AG08395 (cell line): ENCODE data around the gene ACSL4.
"Not testable (repeated sequence)": the region's sequence is repeated elsewhere in the genome, so short reads cannot be mapped to it uniquely, and the experiment has no call there.

Experiments used
- DNase-seq: peaks from one replicate; pipeline ENCODE4 v3.0.0; 2012; ENCODE audit warnings: mixed read lengths, low spot score

Gene ACSL4

DNA sequence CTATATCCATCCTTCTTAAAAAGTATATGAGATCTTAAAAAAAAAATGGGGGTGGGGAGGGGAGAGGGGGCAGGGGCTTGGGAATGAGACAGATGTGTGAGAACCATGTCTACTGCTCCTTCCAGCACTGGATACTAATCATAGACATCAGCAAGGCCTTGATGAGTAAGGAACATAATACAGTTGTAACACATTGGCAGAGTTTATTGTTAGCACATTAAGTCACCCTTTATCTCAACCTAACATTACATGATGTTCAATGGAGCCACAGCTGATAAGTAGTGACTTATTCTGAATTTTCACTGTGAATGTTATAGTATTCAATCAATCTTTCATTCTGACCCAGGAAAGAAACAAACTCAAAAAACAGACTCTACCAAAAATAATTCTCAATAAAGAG is 60.8 kb downstream of the ACSL4 start:
- DNase-seq, result no peak

DNA sequence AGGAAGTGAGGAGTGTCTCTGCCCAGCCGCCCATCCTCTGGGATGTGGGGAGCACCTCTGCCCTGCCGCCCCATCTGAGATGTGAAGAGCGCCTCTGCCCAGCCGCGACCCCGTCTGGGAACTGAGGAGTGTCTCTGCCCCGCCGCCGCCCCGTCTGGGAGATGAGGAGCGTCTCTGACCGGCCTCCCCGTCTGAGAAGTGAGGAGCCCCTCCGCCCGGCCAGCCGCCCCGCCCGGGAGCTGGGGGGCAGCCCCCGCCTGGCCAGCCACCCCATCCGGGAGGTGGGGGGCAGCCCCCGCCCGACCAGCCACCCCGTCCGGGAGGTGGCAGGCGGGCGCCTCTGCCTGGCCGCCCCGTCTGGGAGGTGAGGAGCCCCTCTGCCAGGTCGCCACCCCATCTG is 61.9 kb downstream of the ACSL4 start:
- DNase-seq, result not testable (repeated sequence)

DNA sequence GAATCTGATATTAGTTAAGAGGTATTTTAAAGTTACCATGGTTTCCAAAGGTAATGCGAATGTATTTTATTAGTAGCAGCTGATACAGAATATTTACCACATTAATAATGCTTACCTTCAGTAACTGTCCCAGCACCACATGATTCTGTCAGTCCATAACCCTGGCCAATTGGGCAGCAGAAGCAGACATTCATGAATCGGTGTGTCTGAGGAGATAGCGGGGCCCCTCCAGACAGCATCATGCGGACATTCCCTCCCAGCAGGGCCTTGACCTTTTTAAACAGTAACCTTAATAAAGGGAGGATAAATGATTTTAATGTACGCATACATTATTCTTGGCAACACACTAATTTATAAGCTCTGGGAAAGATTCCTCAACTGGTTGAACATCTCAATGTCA is 65.1 kb downstream of the ACSL4 start:
- DNase-seq, result no peak

DNA sequence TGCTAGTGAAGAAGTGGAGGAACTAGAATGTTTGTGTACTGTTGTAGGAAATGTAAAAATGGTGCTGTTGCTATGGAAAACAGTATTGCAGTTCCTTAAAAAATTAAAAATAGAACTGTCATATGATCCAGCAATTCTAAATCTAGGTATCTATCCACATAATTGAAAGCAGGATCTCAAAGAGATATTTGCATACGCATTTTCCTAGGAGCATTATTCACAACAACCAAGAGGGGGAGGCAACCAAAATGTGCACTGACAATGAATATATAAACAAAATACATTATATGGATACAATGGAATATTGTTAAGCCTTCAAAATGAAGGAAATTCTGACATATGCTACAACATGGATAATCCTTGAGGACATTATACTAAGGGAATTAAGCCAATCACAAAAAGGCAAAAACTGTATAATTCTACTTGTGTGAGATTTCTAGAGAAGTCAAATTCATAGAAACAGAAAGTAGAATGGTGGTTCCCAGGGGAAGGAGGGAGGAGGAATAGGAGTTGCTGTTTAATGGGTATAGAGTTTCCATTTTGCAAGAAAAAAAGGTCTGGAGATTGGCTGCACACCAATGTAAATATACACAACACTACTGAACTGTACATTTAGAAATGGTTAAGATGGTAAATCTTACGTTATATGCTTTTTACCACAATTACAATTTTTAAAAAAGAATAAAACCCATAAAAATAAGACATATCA is 72.5 kb downstream of the ACSL4 start:
- no peak for DNase-seq

DNA sequence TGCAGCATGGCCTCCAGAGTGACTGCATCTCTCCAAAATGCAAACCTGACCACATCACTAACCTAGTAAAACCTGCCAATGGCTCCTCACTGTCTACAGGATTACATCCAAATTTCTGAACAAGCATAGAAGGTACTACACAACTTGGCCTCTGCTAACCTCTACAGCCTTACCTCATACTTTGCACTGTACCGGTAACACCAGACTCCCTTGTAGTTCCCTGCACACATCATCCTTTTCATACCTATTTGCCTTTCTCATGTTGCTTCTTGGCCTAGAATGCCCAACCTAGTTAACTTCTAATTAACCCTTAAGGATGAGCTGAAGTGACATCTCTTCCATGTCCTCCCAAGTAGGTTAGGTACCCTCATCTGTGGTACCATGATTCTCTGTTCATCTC is 74.7 kb downstream of the ACSL4 start:
- DNase-seq, result no peak

DNA sequence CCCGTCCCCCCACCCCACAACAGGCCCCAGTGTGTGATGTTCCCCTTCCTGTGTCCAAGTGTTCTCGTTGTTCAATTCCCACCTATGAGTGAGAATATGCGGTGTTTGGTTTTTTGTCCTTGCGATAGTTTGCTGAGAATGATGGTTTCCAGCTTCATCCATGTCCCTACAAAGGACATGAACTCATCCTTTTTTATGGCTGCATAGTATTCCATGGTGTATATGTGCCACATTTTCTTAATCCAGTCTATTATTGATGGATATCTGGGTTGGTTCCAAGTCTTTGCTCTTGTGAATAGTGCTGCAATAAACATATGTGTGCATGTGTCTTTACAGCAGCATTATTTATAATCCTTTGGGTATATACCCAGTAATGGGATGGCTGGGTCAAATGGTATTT is 75.7 kb downstream of the ACSL4 start:
- DNase-seq, result not testable (repeated sequence)

DNA sequence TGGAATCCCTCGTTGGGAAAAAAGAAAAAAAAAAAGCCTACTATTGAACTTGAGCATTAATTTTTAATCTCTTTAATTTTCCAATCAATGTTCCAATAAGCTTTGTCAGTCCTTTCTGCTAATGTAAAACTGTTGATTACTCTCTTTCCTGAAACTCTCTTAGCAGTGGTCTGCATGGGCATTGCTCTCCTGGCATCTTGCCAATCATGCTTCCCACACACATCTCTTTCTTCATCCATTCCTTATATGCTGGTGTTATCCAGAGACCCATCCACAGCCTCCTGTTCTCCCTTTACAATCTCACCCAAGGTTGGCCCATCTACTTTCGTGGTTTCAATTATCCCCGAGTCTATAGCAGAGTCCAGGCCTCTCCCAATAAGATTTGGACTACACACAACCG is 76.3 kb downstream of the ACSL4 start:
- no peak for DNase-seq

DNA sequence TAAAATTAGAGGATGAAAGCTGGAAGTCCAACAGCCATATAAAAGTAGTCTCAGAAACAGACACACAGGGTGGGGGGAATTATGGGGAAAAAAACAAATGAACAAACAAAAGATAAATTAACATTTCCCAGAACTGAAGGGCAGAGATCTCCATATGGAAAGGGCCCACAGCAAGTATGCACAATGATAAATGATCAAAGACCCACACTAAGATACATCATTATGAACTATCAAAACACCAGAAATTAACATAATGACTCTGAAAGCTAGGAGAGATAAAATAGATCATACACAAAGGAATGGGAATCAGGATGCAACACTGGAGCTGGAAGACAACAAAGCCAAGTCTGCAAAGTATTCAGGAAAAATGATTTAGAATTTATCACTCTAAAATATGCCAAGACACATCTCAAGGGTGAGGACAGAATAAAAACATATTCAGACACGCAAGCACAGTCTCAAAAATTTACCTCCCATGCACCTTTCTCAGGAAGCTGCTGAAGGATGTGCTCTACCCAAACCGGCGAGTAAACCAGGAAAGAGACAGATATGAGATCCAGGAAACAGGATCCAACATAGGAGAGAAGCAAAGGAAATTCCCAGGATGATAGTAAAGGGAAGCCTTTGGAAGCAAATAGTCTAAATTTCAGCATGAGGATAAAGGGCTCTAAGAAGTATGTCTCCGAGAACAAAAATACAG is 77.4 kb downstream of the ACSL4 start:
- no peak for DNase-seq

DNA sequence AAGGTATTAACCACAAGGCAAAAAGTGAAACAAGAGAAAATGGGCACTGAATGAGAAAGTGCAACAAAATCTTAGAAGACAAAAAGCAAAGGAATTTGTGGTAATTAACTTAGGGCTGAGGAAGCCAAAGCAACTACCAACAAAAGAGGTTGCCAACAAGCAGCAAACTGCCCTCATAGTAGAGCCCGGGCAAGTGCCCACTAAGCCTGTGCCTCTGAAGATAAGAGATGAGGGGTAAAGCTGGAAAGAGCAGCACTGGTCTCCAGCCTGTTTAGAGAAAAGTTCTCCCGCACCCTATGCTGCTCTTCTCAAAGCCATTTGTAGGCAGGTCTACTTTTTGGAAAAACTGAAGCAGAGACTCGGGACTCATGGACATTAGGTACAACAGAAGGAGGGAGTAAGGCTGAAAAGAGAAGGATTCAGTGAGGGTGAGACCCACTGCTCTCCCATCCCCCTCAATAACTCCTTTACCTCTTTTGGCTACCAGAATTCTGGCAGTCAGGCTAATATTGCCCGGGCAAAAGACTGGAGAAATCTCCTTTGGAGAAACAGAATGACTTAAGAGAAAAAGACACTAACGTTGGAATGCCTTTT is 78.4 kb downstream of the ACSL4 start:
- DNase-seq, result no peak

DNA sequence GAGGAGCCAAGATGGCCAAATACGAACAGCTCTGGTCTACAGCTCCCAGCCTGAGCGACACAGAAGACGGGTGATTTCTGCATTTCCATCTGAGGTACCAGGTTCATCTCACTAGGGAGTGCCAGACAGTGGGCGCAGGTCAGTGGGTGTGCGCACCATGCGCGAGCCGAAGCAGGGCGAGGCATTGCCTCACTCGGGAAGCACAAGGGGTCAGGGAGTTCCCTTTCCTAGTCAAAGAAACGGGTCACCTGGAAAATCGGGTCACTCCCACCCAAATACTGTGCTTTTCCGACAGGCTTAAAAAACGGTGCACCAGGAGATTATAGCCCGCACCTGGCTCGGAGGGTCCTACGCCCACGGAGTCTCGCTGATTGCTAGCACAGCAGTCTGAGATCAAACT is 88.4 kb downstream of the ACSL4 start:
- not testable (repeated sequence) for DNase-seq

DNA sequence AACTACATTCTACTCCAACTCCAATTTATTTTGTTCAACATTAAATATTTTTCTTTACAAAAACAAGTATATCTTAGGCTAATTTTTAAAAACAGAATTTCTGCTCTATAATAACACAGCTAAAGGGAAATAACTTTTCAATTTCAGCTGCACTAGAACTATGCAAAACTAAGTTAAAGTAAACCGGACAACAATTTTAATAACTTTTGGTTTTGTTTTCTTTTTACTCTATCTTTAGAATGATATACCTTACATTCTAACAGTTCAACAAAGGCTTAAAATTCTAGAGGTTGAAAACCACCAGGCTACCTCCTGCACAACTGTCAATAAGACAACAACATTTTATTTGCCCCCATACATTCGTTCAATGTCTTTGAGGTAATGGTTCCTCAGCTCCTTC is 89.4 kb downstream of the ACSL4 start:
- no peak for DNase-seq

DNA sequence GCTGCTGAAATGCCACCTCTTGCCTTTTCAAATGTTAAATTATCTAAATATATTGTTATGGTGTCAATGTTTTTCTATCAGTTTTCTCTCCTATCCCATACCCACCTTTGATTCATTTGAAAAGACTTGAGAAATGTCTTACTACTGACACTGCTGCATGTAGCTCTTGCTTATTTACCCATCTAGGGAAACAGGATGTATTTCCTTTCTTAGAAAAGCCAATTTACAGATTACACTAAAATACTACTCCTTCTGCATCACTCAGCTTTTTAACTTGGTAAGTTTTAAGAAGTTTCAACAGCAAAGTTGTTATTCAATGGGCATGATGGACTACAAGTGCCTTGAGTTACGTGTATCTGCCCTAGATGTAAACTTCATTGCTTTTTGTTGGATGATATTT is 94.9 kb downstream of the ACSL4 start:
- DNase-seq, result no peak

DNA sequence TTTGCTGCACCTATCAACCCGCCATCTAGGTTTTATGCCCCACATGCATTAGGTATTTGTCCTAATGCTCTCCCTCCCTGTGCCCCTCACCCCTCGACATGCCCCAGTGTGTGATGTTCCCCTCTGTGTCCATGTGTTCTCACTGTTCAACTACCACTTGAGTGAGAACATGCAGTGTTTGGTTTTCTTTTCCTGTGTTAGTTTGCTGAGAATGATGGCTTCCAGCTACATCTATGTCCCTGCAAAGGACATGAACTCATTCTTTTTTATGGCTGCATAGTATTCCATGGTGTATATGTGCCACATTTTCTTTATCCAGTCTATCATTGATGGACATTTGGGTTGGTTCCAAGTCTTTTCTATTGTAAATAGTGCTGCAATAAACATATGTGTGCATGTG is 95.6 kb downstream of the ACSL4 start:
- not testable (repeated sequence) for DNase-seq

DNA sequence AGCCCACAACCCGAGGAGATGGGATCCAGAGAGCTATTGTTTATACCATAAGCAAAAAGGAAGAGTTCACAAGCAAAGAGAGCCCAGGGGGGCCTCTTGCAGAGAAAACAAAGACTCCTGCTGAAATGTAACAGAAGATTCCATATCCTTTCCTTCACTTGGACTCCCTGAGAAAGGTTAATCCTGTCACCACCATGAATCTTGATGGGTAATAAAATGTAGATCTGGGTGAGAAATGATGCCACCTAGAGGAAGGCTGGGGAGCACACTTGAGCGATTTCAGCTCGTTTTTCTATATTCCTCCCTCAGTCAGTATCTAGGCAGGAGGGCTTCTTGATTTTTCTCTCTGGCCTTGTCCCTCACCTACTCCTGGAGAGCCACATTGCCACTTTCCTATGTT is 97.9 kb downstream of the ACSL4 start:
- peak; percentile 27 for DNase-seq

DNA sequence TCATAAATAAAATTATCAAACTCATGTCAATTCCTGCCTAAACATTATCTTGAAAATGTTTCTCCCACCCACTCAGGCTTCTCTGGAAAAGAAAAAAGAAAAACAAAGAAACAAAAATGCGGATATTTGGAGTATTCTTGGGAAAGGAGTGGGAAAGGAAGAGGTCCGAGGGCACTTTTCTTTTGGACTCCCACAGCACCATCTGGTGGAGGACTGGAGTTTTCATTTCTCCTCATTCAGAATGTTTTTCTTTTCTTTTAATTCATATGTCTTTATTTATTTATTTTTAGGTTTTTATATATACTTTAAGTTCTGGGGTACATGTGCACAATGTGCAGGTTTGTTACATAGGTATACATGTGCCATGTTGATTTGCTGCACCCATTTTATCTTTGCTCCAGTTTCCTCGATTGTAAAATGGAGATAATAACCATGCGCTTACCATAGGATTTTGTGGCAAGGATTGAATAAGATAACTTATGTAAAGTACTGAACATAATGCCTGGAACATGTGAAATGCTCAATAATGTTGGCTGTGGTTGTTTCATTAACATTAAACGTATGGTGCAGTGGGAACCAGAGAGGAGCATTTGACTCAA is 100.1 kb downstream of the ACSL4 start:
- peak; percentile 48 for DNase-seq

DNA sequence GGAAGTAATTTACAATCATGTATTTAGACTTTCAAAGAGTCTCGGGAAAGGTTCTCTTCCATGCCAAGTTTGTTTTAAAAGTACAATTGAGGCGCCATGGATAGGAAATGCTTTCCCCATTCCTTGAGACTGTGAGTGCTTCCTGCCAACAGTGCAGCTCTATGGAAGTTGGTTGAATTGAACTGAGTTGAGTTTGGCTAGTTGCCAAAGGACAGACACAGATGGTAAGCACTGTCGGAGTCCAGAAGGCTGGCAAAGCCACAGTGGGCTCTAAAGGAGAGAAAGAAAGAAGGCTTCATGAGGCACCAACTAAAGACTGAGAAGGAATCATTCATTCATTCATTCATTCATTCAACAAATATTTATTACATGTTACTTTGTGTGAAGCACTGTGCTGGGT is 103.7 kb downstream of the ACSL4 start:
- DNase-seq, result no peak

DNA sequence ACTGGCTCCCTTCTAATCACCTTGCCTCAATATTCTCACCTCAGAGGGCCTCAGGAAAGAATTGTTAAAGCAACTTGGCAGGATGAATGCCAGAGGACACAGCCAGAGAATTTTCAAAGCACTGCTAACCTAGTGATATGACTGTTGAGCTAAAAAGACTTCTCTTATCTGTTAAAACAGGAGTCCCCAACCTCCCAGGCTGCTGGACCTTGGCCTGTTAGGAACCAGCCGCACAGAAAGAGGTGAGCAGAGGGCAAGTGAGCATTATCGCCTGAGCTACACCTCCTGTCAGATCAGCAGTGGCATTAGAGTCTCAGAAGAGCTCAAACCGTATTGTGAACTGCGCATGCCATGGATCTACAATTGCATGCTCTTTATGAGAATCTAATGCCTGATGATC is 106.4 kb downstream of the ACSL4 start:
- DNase-seq, result no peak

DNA sequence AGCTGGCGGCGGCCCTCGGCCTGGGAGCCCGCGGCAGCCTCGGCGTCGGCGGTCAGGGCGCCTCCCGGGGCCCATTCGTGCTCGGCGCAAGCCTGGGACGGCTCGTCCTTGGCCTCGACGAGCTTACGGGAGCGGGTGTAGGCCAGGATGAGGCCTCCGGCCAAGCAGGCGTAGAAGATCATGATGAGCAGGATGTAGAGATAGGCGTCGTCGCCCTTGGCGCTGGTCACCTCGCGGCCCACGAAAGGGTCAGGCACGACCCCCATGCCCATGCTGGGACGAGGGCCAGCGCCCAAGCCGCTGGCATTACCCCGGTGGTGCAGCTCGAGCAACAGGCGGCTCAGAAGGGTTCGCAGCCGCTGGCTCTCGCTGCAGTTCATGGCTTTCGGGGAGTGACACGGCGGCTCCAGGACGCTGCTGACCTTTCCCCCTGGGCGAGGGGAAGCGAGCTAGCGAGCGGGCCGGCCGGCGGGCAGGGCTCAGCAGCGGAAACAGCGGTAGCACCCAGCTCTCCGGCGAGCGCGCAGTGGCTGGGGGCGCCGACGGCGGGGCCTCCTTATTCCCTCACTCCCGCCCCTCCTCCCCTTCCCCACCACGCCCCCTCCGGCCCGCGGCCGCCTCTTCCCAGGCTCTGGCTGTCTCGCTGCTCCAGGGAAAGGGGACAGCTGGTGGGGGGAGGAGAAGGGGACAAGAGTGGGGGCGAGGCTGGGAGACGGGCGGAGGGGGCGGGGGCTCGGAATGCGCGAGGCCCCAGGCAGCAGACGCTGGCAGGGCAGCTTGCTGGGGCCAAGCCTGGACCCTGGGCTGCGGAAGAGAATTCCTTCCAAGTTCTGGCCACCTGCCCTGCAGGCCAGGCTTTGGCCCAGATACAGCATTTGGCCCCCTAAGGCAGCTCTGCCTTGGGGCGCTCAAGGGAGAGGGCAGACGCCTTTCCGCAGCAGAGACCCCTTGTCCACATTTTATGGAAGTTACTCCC is 108.1 kb downstream of the ACSL4 start, which contains the start of gene KCNE5:
TSS of gene KCNE5 (minus strand) at position 532 of the 976 bp plus-strand sequence. CDS start at position 380, 152 bp downstream.
- no peak for DNase-seq

DNA sequence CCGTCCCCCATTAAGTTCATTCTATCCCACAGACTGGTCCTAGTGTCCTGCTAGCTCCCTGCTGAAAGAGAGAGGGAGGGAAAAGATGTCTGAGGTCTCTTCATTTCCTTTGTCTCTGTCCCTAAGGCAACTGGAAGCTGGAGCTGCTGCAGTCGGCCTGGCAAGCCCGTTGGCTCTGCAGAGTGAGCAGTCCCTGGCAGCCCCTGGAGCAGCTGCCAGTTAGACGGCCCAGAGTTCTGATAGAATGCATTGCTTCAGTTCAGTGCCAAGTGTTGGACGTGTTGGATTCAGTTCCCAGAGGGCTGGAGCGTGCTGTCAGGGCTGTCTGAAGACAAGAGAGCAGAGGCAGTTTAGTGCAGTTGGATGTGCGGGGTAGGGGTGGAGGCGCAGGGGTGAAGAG is 109.1 kb downstream of the ACSL4 start:
- no peak for DNase-seq

DNA sequence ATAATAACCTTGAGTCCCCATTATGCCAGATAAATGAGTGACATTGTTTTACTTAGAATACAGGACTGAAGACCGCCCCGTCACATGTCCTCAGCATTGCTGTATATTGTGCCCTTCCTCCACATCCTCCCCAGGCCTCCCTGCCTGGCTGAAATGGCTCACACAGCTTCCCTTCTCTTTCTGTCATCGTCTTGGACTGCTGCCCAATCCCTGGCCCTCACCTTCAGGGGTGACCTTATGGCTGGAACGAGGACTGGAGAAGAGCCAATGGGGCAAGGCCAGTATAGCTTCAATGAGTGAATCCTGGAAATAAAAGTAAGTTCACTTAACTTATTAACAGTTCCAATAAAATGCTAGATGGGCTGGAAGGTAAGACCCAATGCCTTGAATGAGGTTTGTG is 110.8 kb downstream of the ACSL4 start:
- DNase-seq, result no peak

DNA sequence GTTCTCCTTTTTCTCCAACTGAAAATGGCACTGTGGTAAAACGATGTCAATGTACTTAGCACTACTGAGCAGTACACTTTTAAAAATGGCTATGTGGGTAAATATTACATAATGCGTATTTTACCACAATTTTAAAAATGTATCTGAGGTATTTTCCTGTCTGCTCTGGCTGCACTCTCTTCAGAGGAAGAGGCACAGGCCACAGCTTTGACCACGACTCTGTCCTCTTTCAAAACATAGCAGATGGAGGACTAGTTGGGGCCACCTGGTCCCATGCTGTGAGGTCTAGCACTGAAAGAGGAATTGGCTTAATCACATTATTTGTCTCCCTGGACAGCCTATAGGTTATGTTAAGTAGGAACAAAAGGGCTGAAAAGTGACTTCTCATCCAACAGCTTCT is 113.3 kb downstream of the ACSL4 start:
- DNase-seq, result no peak

DNA sequence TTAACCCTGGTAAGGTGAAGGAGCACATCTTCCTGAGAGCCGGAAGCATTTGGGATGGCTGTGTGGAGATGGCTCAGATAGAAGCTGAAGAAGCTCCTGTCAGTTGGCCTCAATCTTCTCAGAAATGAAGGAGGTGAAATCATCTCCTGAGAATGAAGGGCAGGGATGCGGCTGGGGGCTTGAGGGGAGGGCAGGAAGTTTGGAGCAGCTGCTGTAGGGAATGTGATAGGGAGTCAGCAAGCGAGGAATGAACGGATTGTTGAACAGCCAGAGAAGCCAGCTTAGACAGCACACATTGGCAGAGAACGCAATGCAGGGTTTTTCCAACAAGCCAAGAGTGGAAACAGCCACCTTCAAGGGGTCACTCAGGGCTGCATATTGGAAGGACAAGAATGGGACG is 118.1 kb downstream of the ACSL4 start:
- no peak for DNase-seq
